ENCODE results near the gene WDR1.

WDR1 gene

GRCh38 chr4:10084651-10085358 is 31.8 kb downstream of the WDR1 start:
- H4K20me1 ChIP-seq (ENCODE audit: control insufficient read depth, insufficient read depth, low read depth, low read length), result no peaks in the 10 kb centered on the region
- TF ChIP-seq EZH2phosphoT487 (IDR thresholded peaks at IDR 0.05; ENCODE audit: borderline replicate concordance, low read length) (no peak), CTCF (IDR thresholded peaks at IDR 0.05; ENCODE audit: low read depth, low read length, poor library complexity, severe bottlenecking) (no peak)

GRCh38 chr4:10083861-10084641 is 32.5 kb downstream of the WDR1 start:
- H3K4me1 ChIP-seq (ENCODE audit: control insufficient read depth, low read length), result no peaks in the 10 kb centered on the region
- peaks cover 98% of the 10 kb centered on the region for H3K36me3 ChIP-seq (ENCODE audit: control insufficient read depth, low read length)
- H3K27me3 ChIP-seq (ENCODE audit: control insufficient read depth, low read length), result no peaks in the 10 kb centered on the region
- no peaks in the 10 kb centered on the region for H3F3A ChIP-seq (ENCODE audit: control insufficient read depth, insufficient read depth)
- no peak overlapping the region for H3K27ac ChIP-seq (ENCODE audit: low read depth, low read length)
- no peaks in the 10 kb centered on the region for H3K9me3 ChIP-seq (ENCODE audit: control insufficient read depth, insufficient read depth, low read length)
- H3K79me2 ChIP-seq (ENCODE audit: control insufficient read depth, low read length), result no peaks in the 10 kb centered on the region
- H3K4me3 ChIP-seq (ENCODE audit: low read length), result no peak overlapping the region
- H3K4me2 ChIP-seq (ENCODE audit: low read length), result no peak overlapping the region
- H4K20me1 ChIP-seq (ENCODE audit: control insufficient read depth, insufficient read depth, low read depth, low read length), result no peaks in the 10 kb centered on the region
- no peaks in the 10 kb centered on the region for H3K9me2 ChIP-seq (replicated peaks; ENCODE audit: control insufficient read depth, low read length)
- TF ChIP-seq EZH2phosphoT487 (IDR thresholded peaks at IDR 0.05; ENCODE audit: borderline replicate concordance, low read length), result no peak
- no peak for TF ChIP-seq CTCF (IDR thresholded peaks at IDR 0.05; ENCODE audit: low read depth, low read length, poor library complexity, severe bottlenecking)

More at GRCh38 chr4:10084651-10085358, 31.8 kb downstream of the WDR1 start:
- H3K36me3 ChIP-seq (ENCODE audit: control insufficient read depth, low read length), result peaks cover 98% of the 10 kb centered on the region
- no peak overlapping the region for H3K27ac ChIP-seq (ENCODE audit: low read depth, low read length)
- H3K9me2 ChIP-seq (replicated peaks; ENCODE audit: control insufficient read depth, low read length), result no peaks in the 10 kb centered on the region
- no peaks in the 10 kb centered on the region for H3F3A ChIP-seq (ENCODE audit: control insufficient read depth, insufficient read depth)
- no peaks in the 10 kb centered on the region for H3K4me1 ChIP-seq (ENCODE audit: control insufficient read depth, low read length)
- H3K4me3 ChIP-seq (ENCODE audit: low read length), result no peak overlapping the region
- no peaks in the 10 kb centered on the region for H3K9me3 ChIP-seq (ENCODE audit: control insufficient read depth, insufficient read depth, low read length)
- no peak overlapping the region for H3K4me2 ChIP-seq (ENCODE audit: low read length)
- no peaks in the 10 kb centered on the region for H3K27me3 ChIP-seq (ENCODE audit: control insufficient read depth, low read length)
- no peaks in the 10 kb centered on the region for H3K79me2 ChIP-seq (ENCODE audit: control insufficient read depth, low read length)

GRCh38 chr4:10083331-10083771 is 33.2 kb downstream of the WDR1 start:
- Histone ChIP-seq H3K4me1 (ENCODE audit: control insufficient read depth, low read length) (no peaks in the 10 kb centered on the region), H4K20me1 (ENCODE audit: control insufficient read depth, insufficient read depth, low read depth, low read length) (no peaks in the 10 kb centered on the region), H3F3A (ENCODE audit: control insufficient read depth, insufficient read depth) (no peaks in the 10 kb centered on the region), H3K9me2 (replicated peaks; ENCODE audit: control insufficient read depth, low read length) (no peaks in the 10 kb centered on the region), H3K36me3 (ENCODE audit: control insufficient read depth, low read length) (peaks cover 98% of the 10 kb centered on the region), H3K9me3 (ENCODE audit: control insufficient read depth, insufficient read depth, low read length) (no peaks in the 10 kb centered on the region), H3K27me3 (ENCODE audit: control insufficient read depth, low read length) (no peaks in the 10 kb centered on the region), H3K4me3 (ENCODE audit: low read length) (no peak overlapping the region), H3K4me2 (ENCODE audit: low read length) (no peak overlapping the region), H3K27ac (ENCODE audit: low read depth, low read length) (no peak overlapping the region), H3K79me2 (ENCODE audit: control insufficient read depth, low read length) (no peaks in the 10 kb centered on the region)
- TF ChIP-seq CTCF (IDR thresholded peaks at IDR 0.05; ENCODE audit: low read depth, low read length, poor library complexity, severe bottlenecking), result no peak
- no peak for TF ChIP-seq EZH2phosphoT487 (IDR thresholded peaks at IDR 0.05; ENCODE audit: borderline replicate concordance, low read length)

All from DOHH2 (cell line).